ENCODE measurements around the gene CAMK2D. TPM values are rescaled to one million over a fixed set of nuclear protein-coding genes. Genes with fewer than 3 reads are reported as not detected.

The CAMK2D gene
- total RNA-seq, 1 donor = 378 TPM

DNA sequence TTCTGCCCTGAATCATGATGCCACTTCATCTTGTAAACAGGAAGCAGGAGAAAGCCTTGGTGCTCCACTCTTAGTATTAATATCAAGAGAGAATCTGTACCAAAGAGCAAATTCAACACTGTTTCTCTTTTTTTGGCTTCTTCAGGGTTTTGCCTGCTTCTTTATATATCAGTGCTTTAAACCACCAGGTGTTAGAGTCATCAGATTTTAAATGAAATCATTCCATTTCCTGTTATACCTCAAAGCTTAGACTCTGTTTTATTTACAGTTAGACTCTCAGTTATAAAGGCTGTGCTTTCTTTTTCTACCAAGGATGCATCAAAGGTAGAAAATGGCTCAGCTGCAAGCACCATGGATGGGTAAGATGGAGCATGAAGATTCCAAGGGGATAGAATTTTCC, 350.9 kb downstream of the CAMK2D start:
- no peak for DNase-seq (ENCODE audit: low read depth)
- H3K4me3 ChIP-seq (ENCODE audit: low read depth, low read length) = no peak overlapping the region
- TF ChIP-seq CTCF (IDR thresholded peaks at IDR 0.05; ENCODE audit: insufficient read depth, low read length) = no peak

DNA sequence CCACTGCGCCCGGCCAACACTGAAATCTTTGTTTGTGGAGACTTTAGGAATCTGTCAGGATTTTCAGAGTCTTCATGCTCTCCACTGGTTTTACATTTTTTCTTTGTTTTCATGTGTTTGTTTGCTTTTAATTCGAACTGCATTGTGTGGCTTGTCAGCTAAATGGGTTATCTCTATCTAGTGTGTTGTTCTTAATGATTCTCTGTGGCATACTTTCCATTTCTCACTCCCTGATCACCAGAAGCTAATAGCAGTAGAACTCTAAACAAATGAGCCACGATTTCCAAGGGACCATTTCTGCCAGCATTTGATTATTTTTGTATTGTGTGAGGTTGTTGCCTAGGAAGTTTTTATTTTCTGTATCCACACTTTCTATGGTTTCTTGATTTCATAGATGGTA, 352.4 kb downstream of the CAMK2D start:
- TF ChIP-seq CTCF (IDR thresholded peaks at IDR 0.05; ENCODE audit: insufficient read depth, low read length) = no peak
- DNase-seq (ENCODE audit: low read depth) = no peak
- no peak overlapping the region for H3K4me3 ChIP-seq (ENCODE audit: low read depth, low read length)

DNA sequence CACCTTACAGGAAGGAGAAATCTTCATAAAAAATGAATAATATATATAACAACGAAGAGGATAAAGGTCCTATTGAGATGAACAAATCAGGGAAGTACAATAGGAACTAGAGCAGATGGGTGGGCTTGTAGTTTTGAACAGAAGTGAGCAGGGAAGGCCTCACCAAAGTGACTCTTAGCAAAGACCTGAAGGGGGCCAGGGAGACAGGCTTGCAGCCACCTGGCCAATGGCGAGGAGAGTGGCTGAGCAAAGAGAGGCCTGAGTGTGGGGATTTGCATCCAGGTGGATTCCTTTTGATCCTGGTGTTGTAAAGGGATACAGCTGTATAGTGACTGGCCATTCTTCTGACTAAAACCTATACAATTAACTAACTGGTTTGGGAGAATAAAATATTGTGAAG, 354.1 kb downstream of the CAMK2D start:
- DNase-seq (ENCODE audit: low read depth) = no peak
- TF ChIP-seq CTCF (IDR thresholded peaks at IDR 0.05; ENCODE audit: insufficient read depth, low read length) = no peak
- H3K4me3 ChIP-seq (ENCODE audit: low read depth, low read length) = no peak overlapping the region

DNA sequence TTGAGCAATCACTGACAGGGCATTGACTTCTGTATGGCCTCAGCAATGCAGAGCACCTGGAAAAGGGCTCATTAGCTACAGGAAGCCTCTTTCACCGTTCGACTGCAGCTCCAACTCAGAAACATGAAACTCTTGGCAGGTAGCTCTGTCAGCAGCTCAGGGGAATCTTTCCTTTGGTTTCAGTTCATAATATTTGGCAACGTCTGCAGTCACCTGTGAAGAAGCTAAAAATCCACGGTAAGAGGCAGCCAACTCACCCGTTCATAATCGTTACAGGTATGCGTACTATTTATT, 354.9 kb downstream of the CAMK2D start:
- TF ChIP-seq CTCF (IDR thresholded peaks at IDR 0.05; ENCODE audit: insufficient read depth, low read length) = no peak
- DNase-seq (ENCODE audit: low read depth) = no peak
- no peak overlapping the region for H3K4me3 ChIP-seq (ENCODE audit: low read depth, low read length)

GRCh38 chr4:113405874-113406722, 355.4 kb downstream of the CAMK2D start:
- no peak for TF ChIP-seq CTCF (IDR thresholded peaks at IDR 0.05; ENCODE audit: insufficient read depth, low read length)
- DNase-seq (ENCODE audit: low read depth) = no peak
- no peak overlapping the region for H3K4me3 ChIP-seq (ENCODE audit: low read depth, low read length)

- no peak for TF ChIP-seq CTCF (IDR thresholded peaks at IDR 0.05; ENCODE audit: insufficient read depth, low read length)
- peak; percentile 56 for DNase-seq (ENCODE audit: low read depth)
- no peak overlapping the region for H3K4me3 ChIP-seq (ENCODE audit: low read depth, low read length)
Measured at GRCh38 chr4:113404841-113405240, 356.7 kb downstream of the CAMK2D start.

- no peak for TF ChIP-seq CTCF (IDR thresholded peaks at IDR 0.05; ENCODE audit: insufficient read depth, low read length)
- DNase-seq (ENCODE audit: low read depth) = no peak
- no peak overlapping the region for H3K4me3 ChIP-seq (ENCODE audit: low read depth, low read length)
Measured at GRCh38 chr4:113404167-113404571, 357.4 kb downstream of the CAMK2D start.

All from fibroblast of the aortic adventitia (primary cell).